ENCODE results near the gene VPS16.
"Not testable (repeated sequence)": the region's sequence is repeated elsewhere in the genome, so short reads cannot be mapped to it uniquely, and the experiment has no call there.

DNA sequence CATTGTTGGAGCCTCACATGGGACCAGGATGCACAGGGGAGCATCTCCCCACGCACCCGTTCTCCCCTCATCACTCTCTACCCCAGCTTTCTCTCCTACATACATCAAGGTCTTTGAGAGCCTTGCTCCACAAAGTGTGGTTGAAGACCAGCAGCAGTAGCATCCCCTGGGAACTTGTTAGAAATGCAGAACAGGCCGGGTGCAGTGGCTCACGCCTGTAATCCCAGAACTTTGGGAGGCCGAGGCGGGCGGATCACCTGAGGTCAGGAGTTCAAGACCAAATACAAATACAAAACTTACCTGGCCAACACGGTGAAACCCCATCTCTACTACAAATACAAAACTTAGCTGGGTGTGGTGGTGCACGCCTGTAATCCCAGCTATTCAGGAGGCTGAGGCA lies 32.6 kb upstream of the VPS16 start:
- TF ChIP-seq, protein P1, sequence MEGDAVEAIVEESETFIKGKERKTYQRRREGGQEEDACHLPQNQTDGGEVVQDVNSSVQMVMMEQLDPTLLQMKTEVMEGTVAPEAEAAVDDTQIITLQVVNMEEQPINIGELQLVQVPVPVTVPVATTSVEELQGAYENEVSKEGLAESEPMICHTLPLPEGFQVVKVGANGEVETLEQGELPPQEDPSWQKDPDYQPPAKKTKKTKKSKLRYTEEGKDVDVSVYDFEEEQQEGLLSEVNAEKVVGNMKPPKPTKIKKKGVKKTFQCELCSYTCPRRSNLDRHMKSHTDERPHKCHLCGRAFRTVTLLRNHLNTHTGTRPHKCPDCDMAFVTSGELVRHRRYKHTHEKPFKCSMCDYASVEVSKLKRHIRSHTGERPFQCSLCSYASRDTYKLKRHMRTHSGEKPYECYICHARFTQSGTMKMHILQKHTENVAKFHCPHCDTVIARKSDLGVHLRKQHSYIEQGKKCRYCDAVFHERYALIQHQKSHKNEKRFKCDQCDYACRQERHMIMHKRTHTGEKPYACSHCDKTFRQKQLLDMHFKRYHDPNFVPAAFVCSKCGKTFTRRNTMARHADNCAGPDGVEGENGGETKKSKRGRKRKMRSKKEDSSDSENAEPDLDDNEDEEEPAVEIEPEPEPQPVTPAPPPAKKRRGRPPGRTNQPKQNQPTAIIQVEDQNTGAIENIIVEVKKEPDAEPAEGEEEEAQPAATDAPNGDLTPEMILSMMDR (conservative IDR thresholded peaks at IDR 0.05 in 1 of 2, IDR thresholded peaks at IDR 0.05 in 1 of 2; ENCODE audit: low read depth in 1 of 2, low read length in 2 of 2), result not testable (repeated sequence)
- not testable (repeated sequence) for TF ChIP-seq EZH2 (IDR thresholded peaks at IDR 0.05; ENCODE audit: low read length, missing control alignments)

Data from fibroblast of lung (primary cell).